HepG2 (cell line): ENCODE measurements around the gene LINS1. TPM values are rescaled to one million over a fixed set of nuclear protein-coding genes. Genes with fewer than 3 reads are reported as not detected.

Source experiments
- ATF5 ChIP-seq: sonication (generic); formaldehyde crosslinking; IDR thresholded peaks from 2 replicates; pipeline ENCODE4 v1.4.0; 2020; ENCODE audit warnings: mild to moderate bottlenecking, low read depth, missing genetic modification reagents
- BRD4 ChIP-seq: sonication (generic); formaldehyde crosslinking; IDR thresholded peaks from 2 replicates; pipeline ENCODE4 v1.4.0; 2020; ENCODE audit warnings: missing genetic modification reagents
- CBX5 ChIP-seq: sonication (generic); formaldehyde crosslinking; IDR thresholded peaks from 2 replicates; pipeline ENCODE4 v1.4.0; 2020; ENCODE audit warnings: missing genetic modification reagents, borderline replicate concordance
- EZH2 ChIP-seq: conservative IDR thresholded peaks from 2 replicates; pipeline ENCODE4 v1.6.1; 2012; ENCODE audit warnings: mild to moderate bottlenecking, low read depth, low read length, moderate library complexity
- FIP1L1 ChIP-seq: fragments of 200-400 bp; formaldehyde crosslinking; IDR thresholded peaks from 2 replicates; pipeline ENCODE4 v1.6.1; 2018; ENCODE audit warnings: low read depth, mild to moderate bottlenecking, low read length, moderate library complexity, borderline replicate concordance; ENCODE audit not compliant: insufficient read depth
- FOSL2 ChIP-seq: sonication (generic); formaldehyde crosslinking; IDR thresholded peaks from 2 replicates; pipeline ENCODE4 v1.4.0; 2020; ENCODE audit warnings: missing genetic modification reagents
- IKZF5 ChIP-seq: IDR thresholded peaks from 2 replicates; pipeline ENCODE4 v1.6.1; 2018; ENCODE audit warnings: missing genetic modification reagents, mild to moderate bottlenecking, missing compliant biosample characterization
- KAT2B ChIP-seq: fragments of 150-350 bp; IDR thresholded peaks from 2 replicates; pipeline ENCODE4 v1.6.1; 2014; ENCODE audit warnings: low read depth, low read length, borderline replicate concordance
- MBD4 ChIP-seq: IDR thresholded peaks from 2 replicates; pipeline ENCODE4 v1.6.1; 2012; ENCODE audit warnings: low read length, inconsistent platforms, borderline replicate concordance
- MTF1 ChIP-seq: sonication (generic); formaldehyde crosslinking; IDR thresholded peaks from 2 replicates; pipeline ENCODE4 v1.5.0; 2020; ENCODE audit warnings: missing genetic modification reagents
- MTF2 ChIP-seq: sonication (generic); formaldehyde crosslinking; IDR thresholded peaks from 2 replicates; pipeline ENCODE4 v1.5.0; 2020; ENCODE audit warnings: missing genetic modification reagents, borderline replicate concordance
- NRL ChIP-seq: sonication (generic); formaldehyde crosslinking; IDR thresholded peaks from 2 replicates; pipeline ENCODE4 v1.5.0; 2020; ENCODE audit warnings: missing genetic modification reagents, mild to moderate bottlenecking, moderate library complexity, borderline replicate concordance
- PITX1 ChIP-seq: sonication (generic); formaldehyde crosslinking; IDR thresholded peaks from 2 replicates; pipeline ENCODE4 v1.5.1; 2020; ENCODE audit warnings: mild to moderate bottlenecking, missing genetic modification reagents
- PTBP1 ChIP-seq: fragments of 200-400 bp; formaldehyde crosslinking; IDR thresholded peaks from 2 replicates; pipeline ENCODE4 v1.6.1; 2018; ENCODE audit warnings: low read length, low read depth; ENCODE audit not compliant: poor library complexity, severe bottlenecking
- RBAK ChIP-seq: sonication (generic); formaldehyde crosslinking; IDR thresholded peaks from 2 replicates; pipeline ENCODE4 v1.5.1; 2020; ENCODE audit warnings: mild to moderate bottlenecking, missing genetic modification reagents
- SMARCC2 ChIP-seq: fragments of 450-650 bp; IDR thresholded peaks from 2 replicates; pipeline ENCODE4 v1.6.1; 2017; ENCODE audit warnings: antibody characterized with exemption, mild to moderate bottlenecking
- SMARCE1 ChIP-seq: fragments of 450-650 bp; IDR thresholded peaks from 2 replicates; pipeline ENCODE4 v1.6.1; 2017; ENCODE audit warnings: borderline replicate concordance
- ZNF264 ChIP-seq: sonication (generic); formaldehyde crosslinking; IDR thresholded peaks from 2 replicates; pipeline ENCODE4 v1.4.0; 2020; ENCODE audit warnings: missing genetic modification reagents
- ZNF292 ChIP-seq: sonication (generic); formaldehyde crosslinking; IDR thresholded peaks from 2 replicates; pipeline ENCODE4 v1.8.1; 2022; ENCODE audit warnings: mild to moderate bottlenecking, low read depth, missing genetic modification reagents, borderline replicate concordance
- ZNF331 ChIP-seq: sonication (generic); formaldehyde crosslinking; IDR thresholded peaks from 2 replicates; pipeline ENCODE4 v1.4.0; 2020; ENCODE audit warnings: missing genetic modification reagents
- ZNF335 ChIP-seq: sonication (generic); formaldehyde crosslinking; IDR thresholded peaks from 2 replicates; pipeline ENCODE4 v1.4.0; 2020; ENCODE audit warnings: missing genetic modification reagents
- ZNF768 ChIP-seq: sonication (generic); formaldehyde crosslinking; IDR thresholded peaks from 2 replicates; pipeline ENCODE4 v1.4.0; 2020; ENCODE audit warnings: missing genetic modification reagents
- polyA plus RNA-seq, 8 experiments: library from polyadenylated mRNA; depleted of rRNA in 3 of 8; stranded (reverse) in 7 of 8; unstranded in 1 of 8; fragments of >200 nt; fragmentation: Illumina TruSeq in 4 of 8; extraction: Trizol in 4 of 8; gene quantifications; 2 replicates each; pipeline versions ENCODE4 v1.2.1 to v1.2.3, GENCODE V29; 2011 to 2016; ENCODE audit warnings: low read depth in 4 of 8, missing spikeins in 1 of 8, mixed read lengths in 1 of 8; ENCODE audit not compliant: insufficient read depth in 1 of 8
- total RNA-seq, 5 experiments: library from RNA; depleted of rRNA; stranded (reverse); fragments of >200 nt; fragmentation: Illumina TruSeq; extraction: Trizol; gene quantifications; 2 replicates each; pipeline ENCODE4 v1.2.3, GENCODE V29; 2016; ENCODE audit warnings: low read depth in 1 of 5
- TF ChIP-seq, protein P1 (sequence below): sonication (generic); formaldehyde crosslinking; IDR thresholded peaks from 2 replicates; pipeline ENCODE4 v1.4.0; 2020; ENCODE audit warnings: missing genetic modification reagents, borderline replicate concordance
- TF ChIP-seq, protein P2 (sequence below): sonication (generic); formaldehyde crosslinking; IDR thresholded peaks from 2 replicates; pipeline ENCODE4 v1.8.1; 2023; ENCODE audit warnings: mild to moderate bottlenecking, missing genetic modification reagents

The LINS1 gene
- total and polyA plus RNA-seq, 2 of the 13 experiments (the other 11 are each of a cell fraction or from before 2014, with no cell fraction given) = 9.8 to 10.4 TPM

GRCh38 chr15:100602064-100602822, at the start of gene LINS1, which contains the start of gene ASB7 (continued):
- peak; percentile 40; the same call in 1 of the 2 replicates for TF ChIP-seq PITX1 (CRISPR knock-in tag)
- peak; percentile 62 for TF ChIP-seq IKZF5 (CRISPR knock-in tag)
- no peak for TF ChIP-seq SMARCE1
- 0 out of 2 replicates have a peak, but pooled peaks have one; percentile 25 for TF ChIP-seq BRD4
- TF ChIP-seq PTBP1 = no peak
- TF ChIP-seq, protein P1, sequence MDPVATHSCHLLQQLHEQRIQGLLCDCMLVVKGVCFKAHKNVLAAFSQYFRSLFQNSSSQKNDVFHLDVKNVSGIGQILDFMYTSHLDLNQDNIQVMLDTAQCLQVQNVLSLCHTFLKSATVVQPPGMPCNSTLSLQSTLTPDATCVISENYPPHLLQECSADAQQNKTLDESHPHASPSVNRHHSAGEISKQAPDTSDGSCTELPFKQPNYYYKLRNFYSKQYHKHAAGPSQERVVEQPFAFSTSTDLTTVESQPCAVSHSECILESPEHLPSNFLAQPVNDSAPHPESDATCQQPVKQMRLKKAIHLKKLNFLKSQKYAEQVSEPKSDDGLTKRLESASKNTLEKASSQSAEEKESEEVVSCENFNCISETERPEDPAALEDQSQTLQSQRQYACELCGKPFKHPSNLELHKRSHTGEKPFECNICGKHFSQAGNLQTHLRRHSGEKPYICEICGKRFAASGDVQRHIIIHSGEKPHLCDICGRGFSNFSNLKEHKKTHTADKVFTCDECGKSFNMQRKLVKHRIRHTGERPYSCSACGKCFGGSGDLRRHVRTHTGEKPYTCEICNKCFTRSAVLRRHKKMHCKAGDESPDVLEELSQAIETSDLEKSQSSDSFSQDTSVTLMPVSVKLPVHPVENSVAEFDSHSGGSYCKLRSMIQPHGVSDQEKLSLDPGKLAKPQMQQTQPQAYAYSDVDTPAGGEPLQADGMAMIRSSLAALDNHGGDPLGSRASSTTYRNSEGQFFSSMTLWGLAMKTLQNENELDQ (CRISPR knock-in tag) = 0 out of 2 replicates have a peak, but pooled peaks have one; percentile 67
- peak; percentile 77; the same call in 1 of the 2 replicates for TF ChIP-seq ZNF335 (CRISPR knock-in tag)
- TF ChIP-seq MTF2 = no peak
- no peak for TF ChIP-seq ZNF264 (CRISPR knock-in tag)
- TF ChIP-seq MBD4 = no peak
- TF ChIP-seq FIP1L1 = no peak
- no peak for TF ChIP-seq MTF1 (CRISPR knock-in tag)
- no peak for TF ChIP-seq NRL (CRISPR knock-in tag)
- no peak for TF ChIP-seq SMARCC2
- peak; percentile 16; the same call in 1 of the 2 replicates for TF ChIP-seq FOSL2 (CRISPR knock-in tag)
- TF ChIP-seq ZNF292 (CRISPR knock-in tag) = 0 out of 2 replicates have a peak, but pooled peaks have one; percentile 15
- peak; percentile 53; the same call in 1 of the 2 replicates for TF ChIP-seq ZNF768
- TF ChIP-seq RBAK (CRISPR knock-in tag) = no peak
- 0 out of 2 replicates have a peak, but pooled peaks have one; percentile 20 for TF ChIP-seq ZNF331
- TF ChIP-seq, protein P2, sequence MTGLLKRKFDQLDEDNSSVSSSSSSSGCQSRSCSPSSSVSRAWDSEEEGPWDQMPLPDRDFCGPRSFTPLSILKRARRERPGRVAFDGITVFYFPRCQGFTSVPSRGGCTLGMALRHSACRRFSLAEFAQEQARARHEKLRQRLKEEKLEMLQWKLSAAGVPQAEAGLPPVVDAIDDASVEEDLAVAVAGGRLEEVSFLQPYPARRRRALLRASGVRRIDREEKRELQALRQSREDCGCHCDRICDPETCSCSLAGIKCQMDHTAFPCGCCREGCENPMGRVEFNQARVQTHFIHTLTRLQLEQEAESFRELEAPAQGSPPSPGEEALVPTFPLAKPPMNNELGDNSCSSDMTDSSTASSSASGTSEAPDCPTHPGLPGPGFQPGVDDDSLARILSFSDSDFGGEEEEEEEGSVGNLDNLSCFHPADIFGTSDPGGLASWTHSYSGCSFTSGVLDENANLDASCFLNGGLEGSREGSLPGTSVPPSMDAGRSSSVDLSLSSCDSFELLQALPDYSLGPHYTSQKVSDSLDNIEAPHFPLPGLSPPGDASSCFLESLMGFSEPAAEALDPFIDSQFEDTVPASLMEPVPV (CRISPR knock-in tag) = peak; percentile 16; the same call in 1 of the 2 replicates
- no peak for TF ChIP-seq KAT2B
- TF ChIP-seq EZH2 = no peak
- TF ChIP-seq ATF5 (CRISPR knock-in tag) = peak; percentile 67; the same call in 1 of the 2 replicates
- no peak; the same call in none of the 2 replicates for TF ChIP-seq CBX5
